Right lobe of liver (tissue), 6 donors: ENCODE data around the gene RNF138. TPM values are rescaled to one million over a fixed set of nuclear protein-coding genes. Genes with fewer than 3 reads are reported as not detected.

Source experiments
- ATAC-seq, 4 donors: fragments of 200-7000 bp; cut with Tn5 transposase; one replicate each; pipeline ENCODE4 v1.9.1; 2020; ENCODE audit warnings: mild to moderate bottlenecking in 4 of 4, moderate library complexity in 4 of 4
- DNase-seq, 3 donors: peaks; one replicate each; pipeline ENCODE4 v3.0.0-alpha.2; 2020
- H3K27ac ChIP-seq, 3 donors: fragments of 200-600 bp; one replicate each; pipeline ENCODE4 v1.8.0; 2022
- H3K27me3 ChIP-seq, 2 donors: fragments of 200-600 bp; one replicate each; pipeline ENCODE4 v1.8.0; 2022
- H3K36me3 ChIP-seq, 4 donors: fragments of 200-600 bp; sonication (generic) in 1 of 4; one replicate each; pipeline versions ENCODE4 v1.5.1 to v1.8.0; 2017 to 2022; ENCODE audit warnings: control low read depth in 1 of 4
- H3K4me1 ChIP-seq, 4 donors: fragments of 200-600 bp; sonication (generic) in 1 of 4; one replicate each; pipeline versions ENCODE4 v1.5.1 to v1.8.0; 2017 to 2022; ENCODE audit warnings: control low read depth in 1 of 4
- H3K4me3 ChIP-seq, 3 donors: fragments of 200-600 bp; one replicate each; pipeline ENCODE4 v1.8.0; 2022
- H3K9me3 ChIP-seq, 4 donors: fragments of 200-600 bp; sonication (generic) in 1 of 4; one replicate each; pipeline versions ENCODE4 v1.5.1 to v1.8.0; 2017 to 2022; ENCODE audit warnings: control low read depth in 1 of 4
- POLR2A ChIP-seq: fragments of 450-650 bp; IDR thresholded peaks from one replicate; pipeline ENCODE4 v1.6.1; 2017; ENCODE audit warnings: antibody characterized with exemption, mild to moderate bottlenecking
- WGBS: methylation state at CpG from one replicate; pipeline ENCODE4 v1.1.6; 2018; ENCODE audit warnings: low coverage, low lambda C conversion rate; ENCODE audit not compliant: insufficient coverage; ENCODE audit errors: missing lambda C conversion rate; 5-methylcytosine and 5-hydroxymethylcytosine counted together
- intact Hi-C, 2 donors: fragments of 100-400 bp; cut with DNase I; formaldehyde crosslinking; loops; one replicate each; pipeline versions ENCODE4 v1.11.2 to v1.14.1; 2022
- long read RNA-seq: library from polyadenylated mRNA; unstranded; transcript quantifications from one replicate; pipeline ENCODE4 v2.0.0, GENCODE V29; 2019
- total RNA-seq, 6 experiments: library from RNA; depleted of rRNA in 2 of 6; stranded (reverse); fragments of >200 nt in 2 of 6; fragmentation: NEBNext Ultra II Directional in 3 of 6; extraction: Animal tissue kit (Norgen Biotek cat#: 25700) in 3 of 6; gene quantifications; one replicate each; pipeline versions ENCODE4 v1.1.0 to v1.2.4, GENCODE V29; 2016 to 2023
- TF ChIP-seq, protein P1 (sequence below), 4 donors: fragments of 200-600 bp in 3 of 4; fragments of 450-650 bp in 1 of 4; IDR thresholded peaks; one replicate each; pipeline versions ENCODE4 v1.5.1 to v1.8.0; 2016 to 2022; ENCODE audit warnings: antibody characterized with exemption in 4 of 4, mild to moderate bottlenecking in 2 of 4
- donor health status: DM: no; HTN: yes; CAD: no.
- donor health status: DM: no; HTN: no; CAD: no.
- donor health status: DM: no; HTN: no; CAD: no.
- donor health status: DM: no; HTN: yes; CAD: no.
- donor health status: DM: no; HTN: yes; CAD: no.

The RNF138 gene, protein sequence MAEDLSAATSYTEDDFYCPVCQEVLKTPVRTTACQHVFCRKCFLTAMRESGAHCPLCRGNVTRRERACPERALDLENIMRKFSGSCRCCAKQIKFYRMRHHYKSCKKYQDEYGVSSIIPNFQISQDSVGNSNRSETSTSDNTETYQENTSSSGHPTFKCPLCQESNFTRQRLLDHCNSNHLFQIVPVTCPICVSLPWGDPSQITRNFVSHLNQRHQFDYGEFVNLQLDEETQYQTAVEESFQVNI
- total RNA-seq: 10 to 100 TPM in 5 of 6 experiments, 1 to 10 TPM in 1; 9.3 to 17.5 (median 12.7) TPM
- long read RNA-seq, partial matches to known transcripts: 1 of 2 reads
- long read RNA-seq, other reads (novel, unspliced or antisense): 0 of 2 reads

DNA sequence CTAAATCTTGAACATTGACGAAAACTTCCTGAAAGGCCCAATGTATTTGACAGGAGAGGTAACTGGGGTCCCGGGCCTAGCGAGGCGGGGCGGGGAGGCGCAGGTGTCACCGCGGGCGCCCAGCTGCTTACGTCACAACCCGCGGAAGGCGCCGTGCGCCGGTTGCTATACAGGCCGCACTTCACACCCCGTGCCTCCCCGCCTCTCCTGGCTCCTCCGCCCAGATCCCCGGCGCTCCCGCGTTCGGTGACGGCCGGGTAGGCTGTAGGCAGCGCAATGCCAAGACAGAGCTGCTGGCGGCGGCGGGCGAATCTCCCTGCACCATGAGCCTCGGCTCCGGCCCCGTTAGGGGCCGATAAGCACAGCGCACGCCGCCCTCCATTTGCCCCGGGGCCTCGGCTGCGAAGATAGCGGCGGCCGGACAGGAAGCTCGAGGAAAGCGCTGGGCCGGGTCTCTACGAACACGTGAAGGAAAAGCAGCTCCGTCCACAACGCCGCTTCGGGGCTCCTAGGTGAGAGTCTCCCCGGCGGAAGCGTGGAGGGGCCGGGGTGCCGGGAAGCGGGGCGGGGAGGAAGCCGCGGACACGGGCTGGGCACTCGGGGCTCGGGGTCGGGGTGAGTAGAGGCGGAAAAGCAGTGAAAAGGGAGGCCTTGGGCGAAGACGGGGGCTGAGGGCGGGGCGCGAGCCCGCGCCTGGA lies at the start of gene RNF138:
TSS of gene RNF138 (plus strand) at position 151 of the 698 bp plus-strand sequence. CDS start 903 bp downstream, outside the sequence.
- no peaks in the 10 kb centered on the region for H3K36me3 ChIP-seq
- ATAC-seq (peak; percentile 60 to 69 (median 66)), DNase-seq (peak; percentile 90 to 94 (median 93))
- H3K27me3 ChIP-seq: no peaks in the 10 kb centered on the region
- peak; percentile 80 for TF ChIP-seq POLR2A
- TF ChIP-seq, protein P1, sequence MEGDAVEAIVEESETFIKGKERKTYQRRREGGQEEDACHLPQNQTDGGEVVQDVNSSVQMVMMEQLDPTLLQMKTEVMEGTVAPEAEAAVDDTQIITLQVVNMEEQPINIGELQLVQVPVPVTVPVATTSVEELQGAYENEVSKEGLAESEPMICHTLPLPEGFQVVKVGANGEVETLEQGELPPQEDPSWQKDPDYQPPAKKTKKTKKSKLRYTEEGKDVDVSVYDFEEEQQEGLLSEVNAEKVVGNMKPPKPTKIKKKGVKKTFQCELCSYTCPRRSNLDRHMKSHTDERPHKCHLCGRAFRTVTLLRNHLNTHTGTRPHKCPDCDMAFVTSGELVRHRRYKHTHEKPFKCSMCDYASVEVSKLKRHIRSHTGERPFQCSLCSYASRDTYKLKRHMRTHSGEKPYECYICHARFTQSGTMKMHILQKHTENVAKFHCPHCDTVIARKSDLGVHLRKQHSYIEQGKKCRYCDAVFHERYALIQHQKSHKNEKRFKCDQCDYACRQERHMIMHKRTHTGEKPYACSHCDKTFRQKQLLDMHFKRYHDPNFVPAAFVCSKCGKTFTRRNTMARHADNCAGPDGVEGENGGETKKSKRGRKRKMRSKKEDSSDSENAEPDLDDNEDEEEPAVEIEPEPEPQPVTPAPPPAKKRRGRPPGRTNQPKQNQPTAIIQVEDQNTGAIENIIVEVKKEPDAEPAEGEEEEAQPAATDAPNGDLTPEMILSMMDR (IDR thresholded peaks at IDR 0.05): no peak
- H3K9me3 ChIP-seq: no peaks in the 10 kb centered on the region
- H3K27ac ChIP-seq: peak within 1 kb of the TSS; percentile 98 to 99 (median 98)
- intact Hi-C loops: no loop called here
- 1% methylated on average over 15 of the region's 75 CpGs for WGBS
- peak within 1 kb of the TSS; percentile 83 to 87 (median 83) for H3K4me3 ChIP-seq
- H3K4me1 ChIP-seq: peaks cover 0 to 35% (median 20%) of the 10 kb centered on the region in 4 donors

DNA sequence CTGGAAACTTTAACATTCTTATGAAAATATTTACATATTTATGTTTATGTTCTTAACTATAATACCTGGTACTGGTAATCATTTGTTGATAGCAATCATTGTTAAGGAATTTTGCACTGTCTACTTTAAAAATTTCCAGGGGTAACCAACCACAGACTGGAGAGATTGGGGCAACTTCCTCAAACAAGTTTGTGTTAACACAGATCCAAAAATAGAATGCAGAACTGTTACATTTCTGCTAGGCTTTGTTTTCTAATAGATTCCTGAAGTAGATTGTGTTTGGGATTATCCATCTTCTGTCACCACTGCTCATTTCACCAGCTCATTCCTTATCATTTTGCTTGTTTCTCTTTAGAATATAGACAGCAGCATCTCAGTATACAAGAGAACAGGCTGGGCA lies 49.3 kb upstream of the RNF138 start:
- ATAC-seq: peak in 2 of 4 donors; percentile 33 to 45
- H3K4me1 ChIP-seq: no peaks in the 10 kb centered on the region
- intact Hi-C loops: no loop called here

DNA sequence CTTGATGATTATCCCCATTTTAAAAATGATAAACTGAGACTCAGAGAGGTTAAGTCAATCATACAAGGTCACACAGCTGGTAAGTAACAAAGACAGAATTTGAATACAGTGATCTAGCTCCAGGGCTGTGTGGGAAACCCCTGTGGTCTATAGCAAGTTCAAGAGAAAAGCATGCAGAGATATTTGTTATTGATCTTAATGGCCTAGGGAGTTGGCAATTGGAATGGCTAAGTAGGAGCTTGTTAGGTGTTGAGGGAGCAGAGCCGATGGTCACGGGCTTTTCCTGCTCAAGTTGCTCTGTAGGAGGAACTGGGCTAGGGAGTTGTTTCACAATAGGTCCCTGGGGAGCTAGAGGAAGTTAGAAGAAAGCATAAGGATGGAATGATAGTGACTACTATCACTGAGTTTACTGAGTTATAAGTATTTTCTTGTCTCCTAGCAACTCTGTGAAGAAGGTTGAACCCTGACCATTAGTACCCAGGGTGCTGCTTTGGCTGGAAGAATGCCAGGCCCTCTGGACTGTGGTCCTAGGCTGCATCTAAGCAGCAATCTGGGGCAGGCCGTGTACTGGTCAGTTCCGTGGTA lies 43.1 kb upstream of the RNF138 start:
- intact Hi-C loops: no loop called here
- Histone ChIP-seq H3K36me3 (no peaks in the 10 kb centered on the region), H3K27ac (peak overlapping the region in 1 of 3 donors; percentile 30), H3K4me3 (no peak overlapping the region), H3K9me3 (no peaks in the 10 kb centered on the region), H3K4me1 (peaks cover 0 to 14% (median 3%) of the 10 kb centered on the region in 4 donors), H3K27me3 (no peaks in the 10 kb centered on the region)
- TF ChIP-seq POLR2A: no peak
- TF ChIP-seq, protein P1 (IDR thresholded peaks at IDR 0.05): no peak
- WGBS: 49% methylated on average over 4 of the region's 4 CpGs
- ATAC-seq (peak; percentile 75 to 92 (median 90)), DNase-seq (peak; percentile 61 to 83 (median 81))

More for the DNA sequence above, 49.3 kb upstream of the RNF138 start:
- TF ChIP-seq POLR2A: no peak
- TF ChIP-seq, protein P1 (IDR thresholded peaks at IDR 0.05): no peak
- H3K4me3 ChIP-seq: no peak overlapping the region
- no peak overlapping the region for H3K27ac ChIP-seq
- no peaks in the 10 kb centered on the region for H3K27me3 ChIP-seq
- no peak for DNase-seq
- H3K9me3 ChIP-seq: no peaks in the 10 kb centered on the region
- H3K36me3 ChIP-seq: peaks cover 0 to 5% (median 3%) of the 10 kb centered on the region in 4 donors

DNA sequence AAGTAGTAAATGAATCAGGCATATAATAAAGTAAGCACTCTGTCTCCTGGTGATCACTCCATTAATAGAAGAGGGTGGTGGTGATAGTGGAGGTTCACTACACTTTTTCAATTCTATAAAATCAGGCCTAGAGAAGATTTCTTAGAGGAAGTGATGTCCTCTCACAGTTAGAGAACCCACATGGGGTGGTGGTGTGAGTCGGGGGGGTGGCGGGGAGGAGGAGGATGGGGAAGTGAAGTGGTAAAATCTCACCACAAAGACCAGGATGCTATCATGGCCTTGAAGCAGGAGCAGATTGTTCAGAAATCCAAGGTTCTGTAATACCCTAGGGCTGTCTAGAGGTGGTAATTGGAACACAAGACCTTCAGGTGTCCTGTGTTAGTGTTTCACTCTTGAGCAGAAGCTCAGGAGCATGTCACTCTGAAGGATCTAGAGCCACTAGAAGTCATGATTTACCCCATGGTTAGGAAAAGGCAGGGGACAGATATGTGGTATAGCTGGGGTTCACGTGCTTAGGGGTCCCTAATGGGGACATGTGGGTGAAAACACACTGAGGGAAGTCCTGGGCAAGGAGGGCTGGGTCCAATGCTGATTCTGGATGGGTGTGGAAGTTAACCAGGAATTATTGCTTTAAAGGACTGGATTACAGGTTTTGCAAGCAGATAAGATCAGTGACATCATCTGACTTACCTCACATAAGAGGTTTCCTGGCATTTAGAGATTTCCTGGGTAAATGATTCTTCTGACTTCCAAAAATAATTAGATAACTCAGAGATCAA lies 42.1 kb upstream of the RNF138 start:
- peak; percentile 46 to 77 (median 58) for ATAC-seq
- 81% methylated on average over 3 of the region's 3 CpGs for WGBS
- peak in 2 of 3 donors; percentile 50 to 64 for DNase-seq
- Histone ChIP-seq H3K4me3 (no peak overlapping the region), H3K36me3 (no peaks in the 10 kb centered on the region), H3K9me3 (no peaks in the 10 kb centered on the region), H3K4me1 (peaks cover 0 to 14% (median 3%) of the 10 kb centered on the region in 4 donors), H3K27ac (no peak overlapping the region), H3K27me3 (no peaks in the 10 kb centered on the region)
- intact Hi-C loops: no loop called here
- TF ChIP-seq, protein P1 (IDR thresholded peaks at IDR 0.05): no peak
- no peak for TF ChIP-seq POLR2A
